Measurements from ENCODE around the gene RNF167. TPM values are rescaled to one million over a fixed set of nuclear protein-coding genes. Genes with fewer than 3 reads are reported as not detected.

RNF167 gene
- total RNA-seq, 1 experiment from 2014 or later: 105 TPM

- no peak for TF ChIP-seq SRF (IDR thresholded peaks at IDR 0.05; ENCODE audit: low read depth)
- no peak for TF ChIP-seq SIN3A (IDR thresholded peaks at IDR 0.05; ENCODE audit: low read depth)
- TF ChIP-seq SP1 (IDR thresholded peaks at IDR 0.05; ENCODE audit: low read depth): no peak
These were observed 1.2 kb downstream of the RNF167 start (continued) for GRCh38 chr17:4941319-4941610.

DNA sequence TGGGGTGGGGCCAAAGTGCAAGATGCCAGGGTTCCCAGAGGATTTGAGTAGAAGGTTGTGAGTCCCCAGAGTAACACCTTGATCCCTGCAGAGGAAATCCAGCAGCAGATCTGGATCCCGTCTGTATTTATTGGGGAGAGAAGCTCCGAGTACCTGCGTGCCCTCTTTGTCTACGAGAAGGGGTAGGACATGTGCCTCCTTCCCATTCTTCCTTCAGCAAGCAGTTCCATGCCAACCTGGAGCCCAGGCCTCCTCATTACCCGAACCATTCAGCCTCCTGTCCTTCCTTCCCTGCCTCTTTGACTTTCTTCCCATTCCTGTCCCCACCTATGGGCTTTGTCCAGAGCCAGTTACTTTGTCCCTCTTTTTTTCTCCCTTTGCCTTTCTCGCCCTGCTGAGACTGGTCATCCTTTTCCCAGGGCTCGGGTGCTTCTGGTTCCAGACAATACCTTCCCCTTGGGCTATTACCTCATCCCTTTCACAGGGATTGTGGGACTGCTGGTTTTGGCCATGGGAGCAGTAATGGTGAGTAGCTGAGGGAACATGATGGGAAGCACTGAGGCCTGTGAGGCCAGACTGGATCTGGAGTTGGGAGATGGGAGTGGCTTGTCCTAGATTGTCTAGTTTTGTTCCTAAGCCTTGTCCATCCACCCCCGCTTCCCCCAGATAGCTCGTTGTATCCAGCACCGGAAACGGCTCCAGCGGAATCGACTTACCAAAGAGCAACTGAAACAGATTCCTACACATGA lies 2.9 kb downstream of the RNF167 start:
- peaks cover 91% of the 10 kb centered on the region for H3K79me2 ChIP-seq (ENCODE audit: insufficient read depth, low read length)
- H3K4me3 ChIP-seq (replicated peaks in 1 of 2; ENCODE audit: low read depth in 1 of 2, low read length in 2 of 2): no peak overlapping the region
- no TSS peak for BruUV-seq (replicated peaks)
- intact Hi-C loops (cut with micrococcal nuclease): no loop called here
- peaks cover 12% of the 10 kb centered on the region; the same call in 1 of the 2 replicates for H4K20me1 ChIP-seq (ENCODE audit: insufficient read depth)
- 0 out of 2 replicates have a peak overlapping the region, but pooled peaks have one; percentile 15 for H3K27ac ChIP-seq (ENCODE audit: low read depth, low read length)
- H2AFZ ChIP-seq (ENCODE audit: low read depth, low read length, poor library complexity, severe bottlenecking): no peak overlapping the region
- H3K27me3 ChIP-seq (ENCODE audit: insufficient read depth, low read length): no peaks in the 10 kb centered on the region
- H3K36me3 ChIP-seq (ENCODE audit: control insufficient read depth in 1 of 2, insufficient read depth in 2 of 2, low read length in 2 of 2): peaks cover 9 to 32% of the 10 kb centered on the region in 2 experiments; a peak in 2 of 4 replicates
- no peaks in the 10 kb centered on the region for H3K9me3 ChIP-seq (ENCODE audit: control insufficient read depth in 1 of 2, insufficient read depth in 1 of 2, low read depth in 1 of 2, low read length in 2 of 2)
- TF ChIP-seq POLR2AphosphoS5 (IDR thresholded peaks at IDR 0.05; ENCODE audit: low read depth, low read length) (peak; percentile 37; the same call in 1 of the 2 replicates), FOSL1 (IDR thresholded peaks at IDR 0.05; ENCODE audit: low read depth) (no peak)
- H3K9me2 ChIP-seq (ENCODE audit: insufficient read depth): no peaks in the 10 kb centered on the region
- ChIA-PET CTCF (no interaction called here), POLR2A (interaction anchor here (2.0 kb wide), 1 partner anchor 25 kb away, joined by 5 read pairs; the partner anchor contains the start of gene SPAG7), RAD21 (ENCODE audit: low non-redundant PET in 1 of 2, low total read pairs in 2 of 2, uncharacterized antibody in 2 of 2, unreplicated experiment in 2 of 2) (no interaction called here)
- H3K4me2 ChIP-seq (ENCODE audit: low read length): no peak overlapping the region
- H3K4me1 ChIP-seq (ENCODE audit: control insufficient read depth in 1 of 2, insufficient read depth in 2 of 2, low read length in 2 of 2): peaks cover 28 to 56% of the 10 kb centered on the region in 2 experiments
- DNase-seq (ENCODE audit: low read depth, low spot score): no peak
- no peak overlapping the region for H3K9ac ChIP-seq (ENCODE audit: low read length)
- no peak for ATAC-seq

GRCh38 chr17:4944163-4944553 lies 4.1 kb downstream of the RNF167 start:
- no peak overlapping the region for H3K4me3 ChIP-seq (replicated peaks in 1 of 2; ENCODE audit: low read depth in 1 of 2, low read length in 2 of 2)
- peaks cover 9 to 25% of the 10 kb centered on the region in 2 experiments; a peak in 2 of 4 replicates for H3K36me3 ChIP-seq (ENCODE audit: control insufficient read depth in 1 of 2, insufficient read depth in 2 of 2, low read length in 2 of 2)
- peaks cover 28 to 52% of the 10 kb centered on the region in 2 experiments for H3K4me1 ChIP-seq (ENCODE audit: control insufficient read depth in 1 of 2, insufficient read depth in 2 of 2, low read length in 2 of 2)
- H3K27ac ChIP-seq (ENCODE audit: low read depth, low read length): peak overlapping the region; percentile 65
- ATAC-seq (no peak), DNase-seq (ENCODE audit: low read depth, low spot score) (no peak)
- ChIA-PET CTCF (no interaction called here), POLR2A (interaction anchor here (0.5 to 2.0 kb wide), 2 partner anchors 23 to 261 kb away, joined by 3 to 5 read pairs; partner anchors contain the start of gene SPAG7), RAD21 (ENCODE audit: low non-redundant PET in 1 of 2, low total read pairs in 2 of 2, uncharacterized antibody in 2 of 2, unreplicated experiment in 2 of 2) (no interaction called here)
- peak overlapping the region; percentile 97; the same call in 1 of the 2 replicates for H3K9ac ChIP-seq (ENCODE audit: low read length)
- intact Hi-C loops (cut with micrococcal nuclease): no loop called here
- peaks cover 12% of the 10 kb centered on the region; the same call in 1 of the 2 replicates for H4K20me1 ChIP-seq (ENCODE audit: insufficient read depth)
- no TSS peak for BruUV-seq (replicated peaks)
- H3K9me3 ChIP-seq (ENCODE audit: control insufficient read depth in 1 of 2, insufficient read depth in 1 of 2, low read depth in 1 of 2, low read length in 2 of 2): no peaks in the 10 kb centered on the region
- no peaks in the 10 kb centered on the region for H3K27me3 ChIP-seq (ENCODE audit: insufficient read depth, low read length)
- no peaks in the 10 kb centered on the region for H3K9me2 ChIP-seq (ENCODE audit: insufficient read depth)
- H2AFZ ChIP-seq (ENCODE audit: low read depth, low read length, poor library complexity, severe bottlenecking): no peak overlapping the region
- no peak for TF ChIP-seq EGR1 (IDR thresholded peaks at IDR 0.05; ENCODE audit: low read depth)
- no peak for TF ChIP-seq TCF7L2 (IDR thresholded peaks at IDR 0.05; ENCODE audit: borderline replicate concordance, extremely low read depth, insufficient read depth, insufficient read length)
- peak; percentile 41; the same call in 1 of the 2 replicates for TF ChIP-seq POLR2AphosphoS5 (IDR thresholded peaks at IDR 0.05; ENCODE audit: low read depth, low read length)
- TF ChIP-seq RAD21 (IDR thresholded peaks at IDR 0.05; ENCODE audit: low read depth): no peak
- no peak for TF ChIP-seq EZH2phosphoT487 (IDR thresholded peaks at IDR 0.05; ENCODE audit: borderline replicate concordance)
- no peak for TF ChIP-seq SIN3A (IDR thresholded peaks at IDR 0.05; ENCODE audit: low read depth)
- TF ChIP-seq FOSL1 (IDR thresholded peaks at IDR 0.05; ENCODE audit: low read depth): no peak
- TF ChIP-seq, protein P1, sequence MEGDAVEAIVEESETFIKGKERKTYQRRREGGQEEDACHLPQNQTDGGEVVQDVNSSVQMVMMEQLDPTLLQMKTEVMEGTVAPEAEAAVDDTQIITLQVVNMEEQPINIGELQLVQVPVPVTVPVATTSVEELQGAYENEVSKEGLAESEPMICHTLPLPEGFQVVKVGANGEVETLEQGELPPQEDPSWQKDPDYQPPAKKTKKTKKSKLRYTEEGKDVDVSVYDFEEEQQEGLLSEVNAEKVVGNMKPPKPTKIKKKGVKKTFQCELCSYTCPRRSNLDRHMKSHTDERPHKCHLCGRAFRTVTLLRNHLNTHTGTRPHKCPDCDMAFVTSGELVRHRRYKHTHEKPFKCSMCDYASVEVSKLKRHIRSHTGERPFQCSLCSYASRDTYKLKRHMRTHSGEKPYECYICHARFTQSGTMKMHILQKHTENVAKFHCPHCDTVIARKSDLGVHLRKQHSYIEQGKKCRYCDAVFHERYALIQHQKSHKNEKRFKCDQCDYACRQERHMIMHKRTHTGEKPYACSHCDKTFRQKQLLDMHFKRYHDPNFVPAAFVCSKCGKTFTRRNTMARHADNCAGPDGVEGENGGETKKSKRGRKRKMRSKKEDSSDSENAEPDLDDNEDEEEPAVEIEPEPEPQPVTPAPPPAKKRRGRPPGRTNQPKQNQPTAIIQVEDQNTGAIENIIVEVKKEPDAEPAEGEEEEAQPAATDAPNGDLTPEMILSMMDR (IDR thresholded peaks at IDR 0.05 in 2 of 3, conservative IDR thresholded peaks at IDR 0.05 in 1 of 3; ENCODE audit: borderline replicate concordance in 1 of 3, insufficient read depth in 1 of 3, low read depth in 2 of 3, low read length in 2 of 3): no peak
- TF ChIP-seq SP1 (IDR thresholded peaks at IDR 0.05; ENCODE audit: low read depth): no peak
- TF ChIP-seq SRF (IDR thresholded peaks at IDR 0.05; ENCODE audit: low read depth): no peak
- TF ChIP-seq JUND (IDR thresholded peaks at IDR 0.05): peak; percentile 16; the same call in 1 of the 2 replicates
- TF ChIP-seq, protein P2, sequence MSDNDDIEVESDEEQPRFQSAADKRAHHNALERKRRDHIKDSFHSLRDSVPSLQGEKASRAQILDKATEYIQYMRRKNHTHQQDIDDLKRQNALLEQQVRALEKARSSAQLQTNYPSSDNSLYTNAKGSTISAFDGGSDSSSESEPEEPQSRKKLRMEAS (IDR thresholded peaks at IDR 0.05): no peak
- TF ChIP-seq ZNF274 (IDR thresholded peaks at IDR 0.05; ENCODE audit: low read depth, low read length): no peak
- TF ChIP-seq, protein P3, sequence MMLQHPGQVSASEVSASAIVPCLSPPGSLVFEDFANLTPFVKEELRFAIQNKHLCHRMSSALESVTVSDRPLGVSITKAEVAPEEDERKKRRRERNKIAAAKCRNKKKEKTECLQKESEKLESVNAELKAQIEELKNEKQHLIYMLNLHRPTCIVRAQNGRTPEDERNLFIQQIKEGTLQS (IDR thresholded peaks at IDR 0.05): no peak
- TF ChIP-seq EZH2 (IDR thresholded peaks at IDR 0.05): no peak
- H3K4me2 ChIP-seq (ENCODE audit: low read length): no peak overlapping the region
- peaks cover 86% of the 10 kb centered on the region for H3K79me2 ChIP-seq (ENCODE audit: insufficient read depth, low read length)
